Parietal lobe (tissue), 2 donors: Measurements from ENCODE around the gene FAAP100. TPM values are rescaled to one million over a fixed set of nuclear protein-coding genes. Genes with fewer than 3 reads are reported as not detected.

Experiments
- small RNA-seq: library from RNA; depleted of rRNA; stranded (forward); fragments of <200 nt; gene quantifications from one replicate; pipeline ENCODE3, GENCODE V24; 2014; ENCODE audit warnings: low replicate concordance
- total RNA-seq: library from RNA; depleted of rRNA; stranded (reverse); fragments of >200 nt; gene quantifications from one replicate; pipeline ENCODE4 v1.2.3, GENCODE V29; 2014

Gene FAAP100, protein sequence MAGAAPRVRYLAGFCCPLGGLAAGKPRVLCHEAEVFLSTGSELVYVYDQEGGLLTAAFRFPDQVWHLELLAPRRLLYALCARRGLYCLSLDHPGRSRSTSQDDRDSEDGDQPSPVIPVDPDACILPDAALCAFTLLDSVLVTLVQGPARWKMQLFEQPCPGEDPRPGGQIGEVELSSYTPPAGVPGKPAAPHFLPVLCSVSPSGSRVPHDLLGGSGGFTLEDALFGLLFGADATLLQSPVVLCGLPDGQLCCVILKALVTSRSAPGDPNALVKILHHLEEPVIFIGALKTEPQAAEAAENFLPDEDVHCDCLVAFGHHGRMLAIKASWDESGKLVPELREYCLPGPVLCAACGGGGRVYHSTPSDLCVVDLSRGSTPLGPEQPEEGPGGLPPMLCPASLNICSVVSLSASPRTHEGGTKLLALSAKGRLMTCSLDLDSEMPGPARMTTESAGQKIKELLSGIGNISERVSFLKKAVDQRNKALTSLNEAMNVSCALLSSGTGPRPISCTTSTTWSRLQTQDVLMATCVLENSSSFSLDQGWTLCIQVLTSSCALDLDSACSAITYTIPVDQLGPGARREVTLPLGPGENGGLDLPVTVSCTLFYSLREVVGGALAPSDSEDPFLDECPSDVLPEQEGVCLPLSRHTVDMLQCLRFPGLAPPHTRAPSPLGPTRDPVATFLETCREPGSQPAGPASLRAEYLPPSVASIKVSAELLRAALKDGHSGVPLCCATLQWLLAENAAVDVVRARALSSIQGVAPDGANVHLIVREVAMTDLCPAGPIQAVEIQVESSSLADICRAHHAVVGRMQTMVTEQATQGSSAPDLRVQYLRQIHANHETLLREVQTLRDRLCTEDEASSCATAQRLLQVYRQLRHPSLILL
- 33.2 TPM for total RNA-seq

DNA sequence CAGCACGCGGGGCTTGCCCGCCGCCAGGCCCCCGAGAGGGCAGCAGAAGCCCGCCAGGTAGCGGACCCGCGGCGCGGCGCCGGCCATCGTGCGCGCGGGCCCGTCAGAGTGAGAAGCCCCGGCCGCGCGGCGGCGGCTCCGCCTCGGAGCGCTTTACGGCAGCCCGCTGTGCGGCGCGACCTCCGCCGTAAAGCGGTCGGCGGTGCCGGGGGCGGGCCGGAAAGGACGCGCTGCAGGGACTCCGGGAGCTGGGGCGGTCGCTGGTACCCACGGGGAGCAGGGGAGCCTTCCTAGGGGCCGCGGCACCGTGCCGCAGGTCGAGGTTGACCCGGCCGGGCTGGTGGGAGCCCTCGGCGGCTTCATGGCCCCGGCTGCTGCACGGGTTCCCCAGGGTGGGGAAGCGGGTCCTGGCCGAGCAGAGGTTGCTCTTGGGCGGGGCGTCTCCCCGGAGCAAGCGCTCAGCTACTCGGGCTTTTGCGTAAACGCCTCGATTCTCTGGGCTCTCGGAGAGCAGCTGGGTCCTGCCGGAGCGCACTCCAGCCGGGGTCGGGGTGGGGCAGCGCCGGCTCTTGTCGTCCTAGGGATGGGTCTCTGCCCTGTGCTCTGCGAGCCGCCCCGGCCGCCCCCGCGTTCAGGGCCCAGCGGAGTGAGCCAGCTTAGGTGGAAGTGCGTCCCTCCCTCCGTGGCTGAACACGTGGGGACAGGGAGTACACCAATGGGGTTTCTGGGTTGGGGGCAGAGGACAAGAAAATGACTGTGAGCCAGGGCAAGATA lies at the start of gene FAAP100:
FAAP100 (minus strand) TSS at position 110 of the 774 bp plus-strand sequence; CDS start at position 87, 23 bp downstream.

DNA sequence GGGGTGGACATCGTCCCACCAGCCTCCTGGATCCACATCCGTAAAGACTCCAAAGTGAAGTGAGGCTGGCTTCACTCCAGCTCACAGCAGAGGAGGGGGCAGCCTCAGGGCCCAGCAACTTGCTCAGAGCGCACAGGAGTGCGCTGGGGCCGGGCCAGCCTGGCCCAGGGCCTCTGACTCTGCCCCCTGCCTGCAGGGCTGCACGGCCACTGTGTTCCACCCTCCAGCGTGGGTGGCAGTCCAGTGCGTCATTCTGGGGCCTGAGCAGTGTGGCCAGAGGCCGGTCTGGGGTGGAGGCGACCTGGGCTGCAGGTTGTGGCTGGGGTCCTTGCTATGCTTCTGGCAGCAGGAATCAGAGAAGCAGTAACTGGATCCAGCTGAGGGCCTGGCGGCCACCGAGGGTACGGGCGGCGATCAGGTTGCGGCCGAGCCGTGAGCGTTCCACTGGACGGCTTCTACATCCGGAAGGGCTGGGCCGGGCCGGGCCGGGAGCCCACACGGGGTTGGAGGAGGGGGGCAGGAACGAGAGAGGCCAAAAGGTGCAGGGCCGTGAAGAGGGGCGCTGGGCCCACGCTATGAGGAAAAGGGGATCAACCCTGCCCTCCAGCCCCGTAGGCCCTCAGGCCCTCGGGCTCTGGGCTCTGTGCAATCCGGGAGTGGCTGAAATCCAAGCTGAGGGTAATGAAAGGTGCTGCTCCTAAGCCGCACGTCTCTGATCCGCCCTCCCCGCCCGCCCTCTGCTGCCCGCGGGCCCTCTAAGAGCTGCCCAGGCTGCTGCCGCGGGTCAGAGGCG lies 24.4 kb downstream of the FAAP100 start, which contains the start of gene FSCN2:
FSCN2 (plus strand) TSS at position 787 of the 793 bp plus-strand sequence. CDS start 155 bp downstream, outside the sequence.

DNA sequence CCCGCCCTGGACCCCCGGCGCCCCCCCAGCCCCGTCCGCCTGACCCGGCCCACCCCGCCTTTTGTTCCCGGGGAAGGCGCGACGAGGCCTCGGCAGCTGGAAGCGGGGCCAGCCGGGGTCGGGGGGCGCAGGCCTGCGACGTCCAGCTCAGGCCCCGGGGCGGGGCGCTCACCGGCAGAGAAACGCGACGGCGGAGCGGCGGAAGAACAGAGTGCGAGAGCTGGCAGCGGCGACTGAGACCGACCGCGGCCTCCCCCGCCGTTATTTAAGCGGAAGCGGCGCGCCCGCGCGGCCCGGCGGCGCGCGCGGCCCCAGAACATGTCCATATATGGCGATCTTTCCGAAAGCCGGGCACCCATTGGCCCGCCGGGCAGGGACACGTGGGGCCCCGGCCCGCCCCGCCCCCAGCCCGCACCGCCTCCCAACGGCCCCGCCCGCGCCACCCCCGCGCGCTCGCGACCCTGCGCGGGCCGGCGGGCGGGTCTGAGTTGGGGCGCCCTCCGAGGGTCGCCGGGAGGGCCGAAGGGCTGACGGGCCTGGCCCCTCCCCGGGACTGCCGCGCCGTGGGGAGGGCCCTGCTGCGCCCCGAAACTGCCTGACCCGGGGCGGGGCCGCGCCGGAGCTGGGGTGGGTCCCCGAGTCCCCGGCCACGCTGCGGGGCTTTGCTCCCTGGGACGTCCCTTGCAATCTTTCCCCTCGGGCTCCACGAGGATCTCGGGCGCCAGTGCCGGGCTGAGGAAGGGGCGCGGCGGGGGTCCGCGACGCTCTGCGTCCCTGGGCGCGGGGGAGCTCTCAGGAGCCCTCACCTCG lies 39.4 kb downstream of the FAAP100 start, which contains the start of gene ACTG1:
ACTG1 (minus strand) TSS at position 238 of the 810 bp plus-strand sequence. CDS start 445 bp downstream, outside the sequence.

Small RNAs within 50 kb of the gene (small RNA-seq; reads per million reads assigned to genes)
- not detected for gene RF00019

Other genes starting within 250 kb of the FAAP100 start
- gene BAHCC1, start 156.9 kb downstream of the FAAP100 start, total RNA-seq: 31.3 TPM
- gene ACTG1, start 39.6 kb downstream of the FAAP100 start, total RNA-seq: 5,254 TPM
- 7.2 TPM for gene FSCN2, start 24.0 kb downstream of the FAAP100 start, total RNA-seq
- 44.4 TPM for gene NPLOC4, start 84.8 kb upstream of the FAAP100 start, total RNA-seq
- 0.63 TPM for gene TSPAN10, start 84.8 kb upstream of the FAAP100 start, total RNA-seq
- gene PDE6G, start 104.2 kb upstream of the FAAP100 start, total RNA-seq: not detected
- gene OXLD1, start 114.3 kb upstream of the FAAP100 start, total RNA-seq: 13.8 TPM
- 6.3 TPM for gene CCDC137, start 114.4 kb upstream of the FAAP100 start, total RNA-seq
- 31.9 TPM for gene ARL16, start 131.4 kb upstream of the FAAP100 start, total RNA-seq
- gene HGS, start 131.7 kb upstream of the FAAP100 start, total RNA-seq: 67.9 TPM
- gene MRPL12, start 151.0 kb upstream of the FAAP100 start, total RNA-seq: 4.7 TPM
- gene SLC25A10, start 159.9 kb upstream of the FAAP100 start, total RNA-seq: 6.6 TPM